GM10248 (cell line): ENCODE measurements around the gene NEK5.

Source experiments
- CTCF ChIA-PET: fragments of 300-600 bp; sonication (Branson Sonifier 250); formaldehyde crosslinking; extraction: SDS; loops from one replicate; lab custom pipeline; 2021; ENCODE audit warnings: antibody characterized with exemption; lab: Yijun Ruan, JAX
- POLR2A ChIA-PET: fragments of 350-650 bp; sonication (Branson Sonifier 250); formaldehyde crosslinking; extraction: SDS; loops from one replicate; lab custom pipeline; 2020; ENCODE audit warnings: antibody characterized with exemption; lab: Yijun Ruan, JAX
- DNase-seq: peaks from one replicate; pipeline ENCODE4 v3.0.0; 2012; ENCODE audit errors: extremely low spot score
- TF ChIP-seq, protein P1 (sequence below): IDR thresholded peaks from 2 replicates; pipeline ENCODE4 v1.5.1; 2012; ENCODE audit warnings: mild to moderate bottlenecking, low read depth; ENCODE audit errors: extremely low read depth, missing control alignments, control extremely low read depth

NEK5 gene

DNA sequence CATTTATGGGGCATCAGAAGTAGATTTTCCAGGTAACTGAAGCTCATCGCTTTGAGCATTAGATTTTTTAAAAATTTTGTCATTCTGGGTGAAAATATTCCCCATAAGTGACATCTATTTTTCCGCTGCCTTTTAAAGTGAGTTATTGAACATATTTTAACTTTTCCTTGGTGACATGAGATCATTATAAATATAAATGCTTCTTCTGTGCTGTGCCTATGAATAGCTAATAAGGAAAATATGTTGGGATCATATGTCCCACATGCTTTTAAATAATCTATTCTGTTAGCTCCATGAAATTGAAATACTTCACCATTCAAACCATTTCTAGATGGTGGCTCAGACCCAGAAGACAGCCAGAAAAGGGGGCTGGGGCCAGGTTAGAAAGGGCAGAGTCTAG lies 131.7 kb downstream of the NEK5 start:
- TF ChIP-seq, protein P1, sequence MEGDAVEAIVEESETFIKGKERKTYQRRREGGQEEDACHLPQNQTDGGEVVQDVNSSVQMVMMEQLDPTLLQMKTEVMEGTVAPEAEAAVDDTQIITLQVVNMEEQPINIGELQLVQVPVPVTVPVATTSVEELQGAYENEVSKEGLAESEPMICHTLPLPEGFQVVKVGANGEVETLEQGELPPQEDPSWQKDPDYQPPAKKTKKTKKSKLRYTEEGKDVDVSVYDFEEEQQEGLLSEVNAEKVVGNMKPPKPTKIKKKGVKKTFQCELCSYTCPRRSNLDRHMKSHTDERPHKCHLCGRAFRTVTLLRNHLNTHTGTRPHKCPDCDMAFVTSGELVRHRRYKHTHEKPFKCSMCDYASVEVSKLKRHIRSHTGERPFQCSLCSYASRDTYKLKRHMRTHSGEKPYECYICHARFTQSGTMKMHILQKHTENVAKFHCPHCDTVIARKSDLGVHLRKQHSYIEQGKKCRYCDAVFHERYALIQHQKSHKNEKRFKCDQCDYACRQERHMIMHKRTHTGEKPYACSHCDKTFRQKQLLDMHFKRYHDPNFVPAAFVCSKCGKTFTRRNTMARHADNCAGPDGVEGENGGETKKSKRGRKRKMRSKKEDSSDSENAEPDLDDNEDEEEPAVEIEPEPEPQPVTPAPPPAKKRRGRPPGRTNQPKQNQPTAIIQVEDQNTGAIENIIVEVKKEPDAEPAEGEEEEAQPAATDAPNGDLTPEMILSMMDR: no peak
- ChIA-PET POLR2A (no interaction called here), CTCF (no interaction called here)
- DNase-seq: no peak

DNA sequence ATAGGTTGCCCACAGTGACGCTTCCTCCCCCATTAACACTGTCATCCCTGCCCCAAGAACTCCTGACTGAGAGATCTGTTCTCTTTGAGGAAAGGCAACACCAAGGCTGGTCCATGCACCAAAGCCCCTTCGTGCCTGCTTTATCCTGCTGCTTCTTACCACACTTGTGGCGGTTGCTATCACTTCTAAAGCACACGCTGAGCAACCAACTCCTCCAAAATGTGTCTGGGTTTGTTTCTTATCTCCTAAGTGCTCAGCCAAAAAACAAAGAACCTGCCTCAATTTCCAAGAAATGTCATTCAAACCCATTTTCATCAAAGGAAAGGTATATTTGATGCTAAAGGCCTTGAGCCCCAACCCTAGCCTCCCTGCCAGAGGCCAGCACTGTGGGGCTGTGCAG lies 132.2 kb downstream of the NEK5 start:
- ChIA-PET CTCF (no interaction called here), POLR2A (no interaction called here)
- DNase-seq: no peak
- TF ChIP-seq, protein P1: no peak

DNA sequence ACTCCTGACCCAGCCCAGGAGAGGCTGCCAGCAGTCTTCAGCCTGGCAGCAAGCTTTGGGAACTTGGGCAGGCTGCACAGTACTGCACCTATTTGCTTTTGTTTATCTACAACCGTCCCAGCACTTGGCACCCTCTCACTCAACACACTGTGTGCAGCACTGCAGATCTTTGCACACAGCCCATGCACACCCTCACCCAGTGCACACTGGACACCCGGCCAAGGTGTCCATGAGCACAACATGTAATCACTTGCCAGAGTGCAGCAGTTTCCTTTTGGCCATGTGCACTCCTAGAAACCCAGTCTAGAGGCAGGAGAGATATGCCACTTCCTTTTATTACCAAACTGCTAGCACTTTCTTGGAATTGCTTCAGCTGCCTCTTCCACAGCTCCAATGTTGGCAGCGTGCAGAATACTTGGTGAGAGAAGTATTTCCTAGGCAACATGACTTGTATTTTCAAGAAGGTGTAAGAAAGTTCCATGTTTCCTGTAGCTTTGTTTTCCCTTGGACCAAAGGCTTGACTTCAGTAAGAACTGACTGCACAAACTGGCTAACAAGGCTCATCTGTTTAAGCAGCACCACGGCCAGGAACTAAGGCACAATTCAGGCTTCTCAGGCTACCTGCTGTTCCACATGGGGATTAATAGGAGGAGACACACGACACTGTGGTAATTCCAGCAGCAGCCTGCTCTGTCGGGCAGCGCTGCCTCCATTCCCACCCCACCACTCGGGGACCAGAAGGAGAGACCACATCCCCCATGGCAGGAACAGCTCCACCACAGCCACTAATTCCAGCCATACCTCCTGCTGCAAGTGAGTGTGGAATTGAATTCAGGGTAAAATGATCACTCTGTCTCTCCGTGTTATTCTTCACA lies 133.0 kb downstream of the NEK5 start:
- DNase-seq: no peak
- TF ChIP-seq, protein P1: no peak
- POLR2A ChIA-PET: no interaction called here
- CTCF ChIA-PET: no interaction called here

DNA sequence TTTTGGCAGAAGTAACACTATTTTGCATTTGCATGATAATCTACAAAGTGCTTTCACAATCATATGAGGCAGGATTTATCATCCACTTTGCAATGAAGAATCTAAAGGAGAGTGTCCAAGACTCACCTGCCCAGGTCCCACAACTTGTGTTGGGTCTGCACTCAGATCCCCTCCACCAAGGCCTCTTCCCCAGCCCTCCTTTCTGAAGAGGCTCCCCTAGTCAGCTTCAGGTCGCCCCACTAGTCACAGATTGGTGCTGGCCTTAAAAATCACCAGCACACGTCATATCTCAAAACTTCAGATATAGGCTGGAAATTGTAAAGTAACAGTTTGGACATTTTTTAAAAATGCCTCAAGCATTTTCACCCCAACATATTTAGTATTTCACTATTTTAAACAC lies 135.2 kb downstream of the NEK5 start:
- TF ChIP-seq, protein P1: no peak
- CTCF ChIA-PET: interaction anchor here (1.7 to 2.9 kb wide), 2 partner anchors 8 to 9 kb away, joined by 4 to 12 read pairs; no protein-coding TSS in a partner anchor
- DNase-seq: no peak
- POLR2A ChIA-PET: no interaction called here

DNA sequence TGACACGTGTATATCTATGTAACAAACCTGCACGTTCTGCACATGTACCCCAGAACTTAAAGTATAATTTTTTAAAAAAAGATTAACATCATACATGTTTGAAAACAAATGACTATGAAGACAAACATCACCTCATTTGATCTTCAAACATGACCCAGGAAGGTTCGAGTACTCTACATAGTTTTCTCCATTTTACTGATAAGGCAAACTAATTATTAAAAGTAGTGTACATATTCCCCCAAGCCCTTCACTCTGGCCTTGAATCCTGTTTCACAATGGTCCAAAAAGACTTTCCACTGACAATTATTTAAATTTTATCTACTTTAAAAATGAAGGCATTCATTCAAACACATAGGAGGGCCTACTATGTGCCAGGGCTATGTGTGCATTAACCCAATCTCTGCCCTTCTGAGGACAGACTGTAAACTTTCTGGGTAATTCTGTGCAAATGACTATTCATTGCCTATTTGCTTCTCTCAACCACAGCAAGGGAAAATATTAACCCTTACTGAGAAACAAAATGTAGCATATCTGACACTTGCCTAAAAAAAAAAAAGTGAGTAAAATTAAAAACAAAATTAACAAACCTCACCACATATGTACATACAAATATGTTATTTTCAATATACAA lies 139.8 kb downstream of the NEK5 start:
- ChIA-PET CTCF (no interaction called here), POLR2A (no interaction called here)
- DNase-seq: no peak
- TF ChIP-seq, protein P1: no peak
